Astrocyte (in vitro differentiated cells and primary cell): ENCODE measurements around the gene USP6NL. TPM values are rescaled to one million over a fixed set of nuclear protein-coding genes. Genes with fewer than 3 reads are reported as not detected.

ENCODE experiments used
- DNase-seq: peaks from one replicate; pipeline ENCODE4 v3.0.0-alpha.2; 2010; ENCODE audit warnings: low read depth
- FAIRE-seq: peaks from 2 replicates; lab custom pipeline; 2011; peaks lifted over from hg19 to GRCh38; lab: Jason Lieb, UNC
- H2AFZ ChIP-seq: 2 replicates; pipeline ENCODE4 v1.6.0; 2012; ENCODE audit warnings: low read depth, low read length, inconsistent platforms
- H3K27ac ChIP-seq: 2 replicates; pipeline ENCODE4 v1.5.1; 2011; ENCODE audit warnings: low read depth, low read length, inconsistent platforms
- H3K27me3 ChIP-seq: 2 replicates; pipeline ENCODE4 v1.6.0; 2011; ENCODE audit warnings: low read length, inconsistent platforms; ENCODE audit not compliant: insufficient read depth
- H3K36me3 ChIP-seq: 2 replicates; pipeline ENCODE4 v1.5.1; 2011; ENCODE audit warnings: low read length, inconsistent platforms; ENCODE audit not compliant: insufficient read depth
- H3K4me1 ChIP-seq: 2 replicates; pipeline ENCODE4 v1.5.1; 2011; ENCODE audit warnings: low read length, inconsistent platforms; ENCODE audit not compliant: insufficient read depth
- H3K4me2 ChIP-seq: 2 replicates; pipeline ENCODE4 v1.6.0; 2012; ENCODE audit warnings: low read length, inconsistent platforms
- H3K4me3 ChIP-seq: 2 replicates; pipeline ENCODE4 v1.5.1; 2011; ENCODE audit warnings: low read depth, mild to moderate bottlenecking, low read length, inconsistent platforms; ENCODE audit not compliant: insufficient read depth
- H3K79me2 ChIP-seq: 2 replicates; pipeline ENCODE4 v1.6.0; 2012; ENCODE audit warnings: mild to moderate bottlenecking, low read length, inconsistent platforms; ENCODE audit not compliant: insufficient read depth
- H3K9ac ChIP-seq: 2 replicates; pipeline ENCODE4 v1.6.0; 2012; ENCODE audit warnings: mild to moderate bottlenecking, low read length, inconsistent platforms
- H3K9me3 ChIP-seq: 2 replicates; pipeline ENCODE4 v1.5.1; 2012; ENCODE audit warnings: low read depth, mild to moderate bottlenecking, low read length, inconsistent platforms; ENCODE audit not compliant: insufficient read depth
- H4K20me1 ChIP-seq: 2 replicates; pipeline ENCODE4 v1.6.0; 2012; ENCODE audit warnings: low read length, inconsistent platforms; ENCODE audit not compliant: insufficient read depth
- H3K27ac Mint-ChIP-seq: one replicate; pipeline ENCODE4 v1.8.0; 2021; ENCODE audit warnings: mild to moderate bottlenecking, mixed read lengths; ENCODE audit not compliant: unreplicated experiment
- H3K27me3 Mint-ChIP-seq: one replicate; pipeline ENCODE4 v1.8.0; 2021; ENCODE audit warnings: low read depth, mixed read lengths; ENCODE audit not compliant: unreplicated experiment
- H3K36me3 Mint-ChIP-seq: one replicate; pipeline ENCODE4 v1.8.0; 2021; ENCODE audit warnings: low read depth, mixed read lengths; ENCODE audit not compliant: unreplicated experiment
- H3K4me1 Mint-ChIP-seq: one replicate; pipeline ENCODE4 v1.8.0; 2021; ENCODE audit warnings: low read depth, mixed read lengths; ENCODE audit not compliant: unreplicated experiment
- H3K4me3 Mint-ChIP-seq: one replicate; pipeline ENCODE4 v1.8.0; 2021; ENCODE audit warnings: mild to moderate bottlenecking, moderate library complexity, mixed read lengths; ENCODE audit not compliant: unreplicated experiment
- H3K9me3 Mint-ChIP-seq: one replicate; pipeline ENCODE4 v1.8.0; 2021; ENCODE audit warnings: mild to moderate bottlenecking, mixed read lengths; ENCODE audit not compliant: unreplicated experiment
- CTCF ChIP-seq: IDR thresholded peaks from 2 replicates; pipeline ENCODE4 v1.5.1; 2011; ENCODE audit warnings: low read depth, mild to moderate bottlenecking, inconsistent platforms, low read length, moderate library complexity; ENCODE audit not compliant: insufficient read depth
- EZH2 ChIP-seq: IDR thresholded peaks from 2 replicates; pipeline ENCODE4 v1.6.1; 2012; ENCODE audit warnings: mild to moderate bottlenecking, low read length, inconsistent platforms; ENCODE audit not compliant: insufficient read depth
- total RNA-seq: library from RNA; stranded (reverse); gene quantifications from 2 replicates; pipeline ENCODE4 v1.2.1, GENCODE V29; 2021

Gene USP6NL
- total RNA-seq, 1 donor from 2014 or later, result 16.6 TPM

DNA sequence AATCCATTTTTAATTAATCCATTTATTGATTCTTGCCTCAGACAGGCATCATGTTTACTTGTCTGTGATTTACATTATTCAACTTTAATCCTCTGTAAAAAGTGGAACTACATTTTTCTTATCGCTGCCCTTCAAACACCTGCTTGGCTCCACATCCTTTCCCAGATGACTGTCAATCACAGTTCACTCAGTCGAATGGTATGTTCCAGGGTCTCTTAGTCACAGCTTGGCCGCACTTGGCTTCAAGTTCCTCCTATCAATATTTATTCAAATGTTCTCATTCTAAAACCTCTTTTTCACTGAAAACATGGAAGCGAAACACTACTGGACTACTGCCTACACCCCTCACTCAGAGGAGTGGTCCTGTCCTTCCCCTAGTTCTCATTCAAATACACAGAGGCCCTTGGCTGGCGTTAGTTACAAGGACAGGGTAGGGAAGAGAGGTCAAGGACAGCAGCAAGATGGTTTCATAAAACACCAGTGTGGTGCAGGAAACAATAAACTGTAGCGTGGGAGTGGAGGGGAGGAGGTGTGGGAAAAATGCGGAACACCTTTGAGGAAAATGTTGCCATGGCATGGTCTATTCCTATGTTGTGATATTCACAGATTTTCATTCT lies 143.2 kb downstream of the USP6NL start:
- Histone ChIP-seq H3K36me3 (no peaks in the 10 kb centered on the region), H3K4me2 (peak overlapping the region; percentile 55), H2AFZ (no peak overlapping the region), H3K79me2 (no peaks in the 10 kb centered on the region), H3K27me3 (no peaks in the 10 kb centered on the region), H3K4me3 (no peak overlapping the region), H3K9me3 (no peaks in the 10 kb centered on the region), H3K4me1 (peaks cover 7% of the 10 kb centered on the region), H4K20me1 (peaks cover 7% of the 10 kb centered on the region), H3K27ac (peak overlapping the region; percentile 46), H3K9ac (no peak overlapping the region)
- FAIRE-seq (no peak), DNase-seq (peak; percentile 69)
- Mint-ChIP-seq H3K4me3 (no peak overlapping the region), H3K9me3 (no peaks in the 10 kb centered on the region), H3K27ac (peak overlapping the region; percentile 95), H3K4me1 (peaks cover 16% of the 10 kb centered on the region), H3K36me3 (peaks cover 2% of the 10 kb centered on the region), H3K27me3 (no peaks in the 10 kb centered on the region)
- TF ChIP-seq EZH2, result no peak
- no peak for TF ChIP-seq CTCF

DNA sequence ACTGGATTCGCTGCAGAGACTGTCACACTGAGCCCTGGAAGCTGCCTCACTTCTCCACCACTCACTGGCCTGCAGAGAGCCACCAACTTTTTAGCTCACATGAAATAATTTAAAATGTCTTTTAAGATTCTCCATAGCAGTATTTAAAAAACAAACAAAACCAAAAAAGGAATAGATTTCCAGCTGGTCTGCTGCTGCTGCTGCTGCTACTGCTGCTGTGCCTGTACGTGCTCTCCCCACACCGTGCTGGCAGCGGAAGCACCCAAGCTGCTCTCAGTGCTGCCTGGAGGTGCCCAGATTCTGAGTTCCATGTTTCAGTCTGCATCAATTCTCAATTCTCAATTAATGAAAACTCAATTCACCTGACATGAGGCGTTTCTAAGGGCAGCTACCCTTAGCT lies 146.0 kb downstream of the USP6NL start:
- H3K4me3 Mint-ChIP-seq, result no peak overlapping the region
- Histone ChIP-seq H3K9ac (no peak overlapping the region), H4K20me1 (peaks cover 7% of the 10 kb centered on the region), H3K27me3 (no peaks in the 10 kb centered on the region), H2AFZ (no peak overlapping the region), H3K4me2 (no peak overlapping the region), H3K79me2 (no peaks in the 10 kb centered on the region), H3K36me3 (no peaks in the 10 kb centered on the region), H3K9me3 (no peaks in the 10 kb centered on the region), H3K4me3 (no peak overlapping the region), H3K27ac (no peak overlapping the region), H3K4me1 (peaks cover 7% of the 10 kb centered on the region)
- DNase-seq, result no peak
- peaks cover 9% of the 10 kb centered on the region for H3K36me3 Mint-ChIP-seq
- TF ChIP-seq CTCF (no peak), EZH2 (no peak)
- H3K9me3 Mint-ChIP-seq, result no peaks in the 10 kb centered on the region
- peaks cover 15% of the 10 kb centered on the region for H3K4me1 Mint-ChIP-seq
- FAIRE-seq, result no peak
- no peaks in the 10 kb centered on the region for H3K27me3 Mint-ChIP-seq
- no peak overlapping the region for H3K27ac Mint-ChIP-seq

- Histone ChIP-seq H3K27me3 (no peaks in the 10 kb centered on the region), H4K20me1 (peaks cover 7% of the 10 kb centered on the region), H3K79me2 (no peaks in the 10 kb centered on the region), H3K4me3 (no peak overlapping the region), H3K9ac (no peak overlapping the region), H3K9me3 (no peaks in the 10 kb centered on the region), H3K27ac (no peak overlapping the region), H3K4me1 (peaks cover 2% of the 10 kb centered on the region), H2AFZ (no peak overlapping the region), H3K4me2 (no peak overlapping the region), H3K36me3 (no peaks in the 10 kb centered on the region)
- peaks cover 11% of the 10 kb centered on the region for H3K36me3 Mint-ChIP-seq
- DNase-seq, result no peak
- no peak overlapping the region for H3K4me3 Mint-ChIP-seq
- H3K27ac Mint-ChIP-seq, result no peak overlapping the region
- H3K4me1 Mint-ChIP-seq, result peaks cover 1% of the 10 kb centered on the region
- no peak for TF ChIP-seq CTCF
- no peak for TF ChIP-seq EZH2
- no peak for FAIRE-seq
- no peaks in the 10 kb centered on the region for H3K9me3 Mint-ChIP-seq
- H3K27me3 Mint-ChIP-seq, result no peaks in the 10 kb centered on the region
Observed at GRCh38 chr10:11463111-11463510, 148.3 kb downstream of the USP6NL start.
